Adrenal gland (tissue), 12 donors: Measurements from ENCODE around the gene XYLT1. TPM values are rescaled to one million over a fixed set of nuclear protein-coding genes. Genes with fewer than 3 reads are reported as not detected.

Experiments
- DNase-seq, 7 donors: peaks; one replicate each; pipeline ENCODE4 v3.0.0-alpha.2; 2019 to 2020
- H3K27ac ChIP-seq, 5 donors: fragments of 200-600 bp; sonication (generic) in 4 of 5; 1 replicate in 3 of 5; 2 replicates in 2 of 5; pipeline versions ENCODE4 v1.5.1 to v1.8.0; 2016 to 2020; ENCODE audit warnings: mild to moderate bottlenecking in 1 of 5
- H3K27me3 ChIP-seq: fragments of 200-600 bp; 2 replicates; pipeline ENCODE4 v1.8.0; 2021
- H3K36me3 ChIP-seq, 2 donors: fragments of 200-600 bp; replicated peaks in 1 of 2; 1 replicate in 1 of 2; 2 replicates in 1 of 2; pipeline versions ENCODE4 v1.5.1 to v1.8.0; 2018 to 2022
- H3K4me1 ChIP-seq, 2 donors: fragments of 200-600 bp; replicated peaks in 1 of 2; 1 replicate in 1 of 2; 2 replicates in 1 of 2; pipeline versions ENCODE4 v1.5.1 to v1.8.0; 2018 to 2021
- H3K4me3 ChIP-seq, 4 donors: fragments of 200-600 bp; sonication (generic) in 3 of 4; one replicate each; pipeline ENCODE4 v1.5.1; 2016 to 2018
- H3K9me3 ChIP-seq, 3 donors: fragments of 200-600 bp; sonication (generic) in 1 of 3; replicated peaks in 1 of 3; 1 replicate in 2 of 3; 2 replicates in 1 of 3; pipeline versions ENCODE4 v1.5.1 to v1.8.0; 2016 to 2021
- POLR2A ChIP-seq, 2 donors: fragments of 450-650 bp; IDR thresholded peaks; one replicate each; pipeline ENCODE4 v1.6.1; 2017; ENCODE audit warnings: antibody characterized with exemption in 2 of 2, mild to moderate bottlenecking in 2 of 2, moderate library complexity in 1 of 2
- WGBS, 4 donors: extraction: QIAGEN DNeasy Blood & Tissue Kit in 2 of 4; methylation state at CpG; one replicate each; pipeline versions ENCODE4 v1.1.5 to v1.1.7; 2013 to 2017; 5-methylcytosine and 5-hydroxymethylcytosine counted together
- intact Hi-C, 2 donors: fragments of 100-400 bp; cut with DNase I; formaldehyde crosslinking; loops; one replicate each; pipeline versions ENCODE4 v1.14.1 to v1.15.0; 2022 to 2023
- polyA plus RNA-seq, 3 donors: library from polyadenylated mRNA; stranded (reverse); fragments of 200-250 nt in 2 of 3; fragments of 350-450 nt in 1 of 3; fragmentation: Illumina TruSeq in 1 of 3; extraction: RNeasy Lipid Tissue Mini Kit (QIAGEN cat#74804) in 1 of 3; gene quantifications; one replicate each; pipeline ENCODE4 v1.2.3, GENCODE V29; 2013 to 2014
- total RNA-seq, 9 donors: library from RNA; depleted of rRNA in 4 of 9; stranded (reverse); fragments of >200 nt in 4 of 9; fragments of 120-200 nt in 1 of 9; fragmentation: NEBNext Ultra II Directional in 1 of 9; extraction: Animal tissue kit (Norgen Biotek cat#: 25700) in 1 of 9; gene quantifications; one replicate each; pipeline versions ENCODE4 v1.1.0 to v1.2.4, GENCODE V29; 2013 to 2023
- TF ChIP-seq, protein P1 (sequence below), 6 experiments: fragments of 450-650 bp in 4 of 6; fragments of 200-600 bp in 2 of 6; sonication (generic) in 1 of 6; IDR thresholded peaks; 1 replicate in 5 of 6; 2 replicates in 1 of 6; pipeline versions ENCODE4 v1.5.1 to v1.8.0; 2016 to 2021; ENCODE audit warnings: antibody characterized with exemption in 6 of 6, mild to moderate bottlenecking in 2 of 6, moderate library complexity in 1 of 6
- donor health status: healthy with polysubstance abuse.
- donor health status: Bipolar disorder and iron deficiency.
- donor health status: DM: yes; HTN: yes; CAD: no.
- donor health status: DM: no; HTN: no; CAD: no.
- donor health status: DM: no; HTN: no; CAD: no.
- donor health status: DM: yes; HTN: yes; CAD: no.

The XYLT1 gene
- total and polyA plus RNA-seq, 12 donors = 1.3 to 67.6 (median 16.8) TPM

DNA sequence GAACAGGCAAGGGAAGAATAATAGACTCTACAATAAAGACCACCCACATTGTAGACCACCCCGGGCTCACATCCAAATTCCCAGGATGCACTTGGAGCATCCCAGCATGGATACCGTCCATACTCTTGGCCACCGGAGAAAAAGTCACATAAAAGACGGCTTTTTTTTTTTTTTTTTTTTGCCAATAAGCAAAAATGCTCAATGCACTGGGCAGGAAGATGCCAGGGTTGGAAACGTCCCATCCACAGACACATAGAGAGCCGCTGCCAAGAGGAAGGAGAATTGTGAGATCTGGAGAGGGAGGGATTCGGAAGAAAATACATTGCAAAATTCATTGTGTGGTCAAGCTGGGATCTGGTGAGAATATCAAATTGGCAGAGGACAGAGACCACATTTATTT lies 286.7 kb downstream of the XYLT1 start:
- no peaks in the 10 kb centered on the region for H3K9me3 ChIP-seq
- no peak for TF ChIP-seq POLR2A (IDR thresholded peaks at IDR 0.05)
- TF ChIP-seq, protein P1, sequence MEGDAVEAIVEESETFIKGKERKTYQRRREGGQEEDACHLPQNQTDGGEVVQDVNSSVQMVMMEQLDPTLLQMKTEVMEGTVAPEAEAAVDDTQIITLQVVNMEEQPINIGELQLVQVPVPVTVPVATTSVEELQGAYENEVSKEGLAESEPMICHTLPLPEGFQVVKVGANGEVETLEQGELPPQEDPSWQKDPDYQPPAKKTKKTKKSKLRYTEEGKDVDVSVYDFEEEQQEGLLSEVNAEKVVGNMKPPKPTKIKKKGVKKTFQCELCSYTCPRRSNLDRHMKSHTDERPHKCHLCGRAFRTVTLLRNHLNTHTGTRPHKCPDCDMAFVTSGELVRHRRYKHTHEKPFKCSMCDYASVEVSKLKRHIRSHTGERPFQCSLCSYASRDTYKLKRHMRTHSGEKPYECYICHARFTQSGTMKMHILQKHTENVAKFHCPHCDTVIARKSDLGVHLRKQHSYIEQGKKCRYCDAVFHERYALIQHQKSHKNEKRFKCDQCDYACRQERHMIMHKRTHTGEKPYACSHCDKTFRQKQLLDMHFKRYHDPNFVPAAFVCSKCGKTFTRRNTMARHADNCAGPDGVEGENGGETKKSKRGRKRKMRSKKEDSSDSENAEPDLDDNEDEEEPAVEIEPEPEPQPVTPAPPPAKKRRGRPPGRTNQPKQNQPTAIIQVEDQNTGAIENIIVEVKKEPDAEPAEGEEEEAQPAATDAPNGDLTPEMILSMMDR (IDR thresholded peaks at IDR 0.05) = no peak
- no peaks in the 10 kb centered on the region for H3K36me3 ChIP-seq
- intact Hi-C loops = no loop called here
- H3K4me3 ChIP-seq = no peak overlapping the region
- H3K4me1 ChIP-seq = no peaks in the 10 kb centered on the region
- no peak for DNase-seq
- WGBS, 4 donors = 80 to 89% (median 86%) methylated on average over 7 of the region's 7 CpGs
- H3K27ac ChIP-seq = no peak overlapping the region
- H3K27me3 ChIP-seq = no peaks in the 10 kb centered on the region

DNA sequence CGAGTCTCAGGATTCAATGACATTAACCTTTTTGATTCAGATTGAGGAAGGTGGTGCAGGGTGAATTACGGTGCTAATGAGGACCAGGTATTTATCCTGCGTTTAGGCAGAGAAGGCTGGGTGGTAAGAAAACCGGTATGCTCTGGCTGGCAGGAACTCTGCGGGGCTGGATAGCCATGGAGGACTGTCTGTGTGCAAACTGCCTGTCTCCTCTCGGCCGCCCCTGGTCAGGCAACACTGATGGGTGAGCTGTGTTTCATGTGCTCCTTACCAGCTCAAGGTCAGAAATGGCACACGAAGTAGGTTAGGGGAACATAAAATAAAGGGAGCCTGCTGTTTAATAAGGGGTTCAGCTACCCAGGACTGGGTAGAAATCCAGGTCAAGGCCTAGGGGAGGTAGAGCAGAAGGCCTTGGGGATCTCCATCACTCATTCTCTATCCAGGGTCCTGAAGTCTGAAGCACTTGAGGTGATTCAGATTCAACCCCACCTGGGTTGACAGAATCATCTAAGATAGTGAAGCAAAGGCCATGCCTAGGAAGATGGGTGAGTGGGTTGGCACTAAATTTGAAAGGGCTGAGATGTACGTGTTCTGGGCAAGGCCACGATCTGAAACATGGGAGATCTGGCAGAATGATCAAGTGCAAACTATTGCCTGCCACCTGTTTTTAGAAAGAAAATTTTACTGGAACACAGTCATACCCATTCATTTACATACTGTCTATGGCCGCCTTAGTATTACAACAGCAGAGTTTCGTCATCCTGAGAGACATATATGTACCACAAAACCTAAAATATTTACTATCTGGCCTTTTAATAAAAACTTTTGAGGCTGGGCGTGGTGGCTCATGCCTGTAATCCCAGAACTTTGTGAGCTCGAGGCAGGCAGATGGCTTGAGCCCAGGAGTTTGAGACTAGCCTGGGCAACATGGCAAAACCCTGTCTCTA lies 292.5 kb downstream of the XYLT1 start:
- intact Hi-C loops = no loop called here
- 74 to 83% (median 78%) methylated on average over 14 of the region's 14 CpGs for WGBS, 4 donors

GRCh38 chr16:17177242-17177958 lies 293.4 kb downstream of the XYLT1 start:
- intact Hi-C loops = no loop called here
- Histone ChIP-seq H3K27ac (no peak overlapping the region), H3K36me3 (no peaks in the 10 kb centered on the region), H3K27me3 (no peaks in the 10 kb centered on the region), H3K4me3 (no peak overlapping the region), H3K4me1 (no peaks in the 10 kb centered on the region), H3K9me3 (no peaks in the 10 kb centered on the region)
- TF ChIP-seq, protein P1 (IDR thresholded peaks at IDR 0.05) = no peak
- TF ChIP-seq POLR2A (IDR thresholded peaks at IDR 0.05) = no peak
- 63 to 81% (median 75%) methylated on average over 6 of the region's 6 CpGs for WGBS, 4 donors
- DNase-seq = no peak

More for the DNA sequence above, 292.5 kb downstream of the XYLT1 start:
- Histone ChIP-seq H3K36me3 (no peaks in the 10 kb centered on the region), H3K9me3 (no peaks in the 10 kb centered on the region), H3K27me3 (no peaks in the 10 kb centered on the region), H3K4me1 (no peaks in the 10 kb centered on the region), H3K4me3 (no peak overlapping the region), H3K27ac (no peak overlapping the region)
- TF ChIP-seq POLR2A (IDR thresholded peaks at IDR 0.05) = no peak
- TF ChIP-seq, protein P1 (IDR thresholded peaks at IDR 0.05) = no peak
- DNase-seq = no peak

DNA sequence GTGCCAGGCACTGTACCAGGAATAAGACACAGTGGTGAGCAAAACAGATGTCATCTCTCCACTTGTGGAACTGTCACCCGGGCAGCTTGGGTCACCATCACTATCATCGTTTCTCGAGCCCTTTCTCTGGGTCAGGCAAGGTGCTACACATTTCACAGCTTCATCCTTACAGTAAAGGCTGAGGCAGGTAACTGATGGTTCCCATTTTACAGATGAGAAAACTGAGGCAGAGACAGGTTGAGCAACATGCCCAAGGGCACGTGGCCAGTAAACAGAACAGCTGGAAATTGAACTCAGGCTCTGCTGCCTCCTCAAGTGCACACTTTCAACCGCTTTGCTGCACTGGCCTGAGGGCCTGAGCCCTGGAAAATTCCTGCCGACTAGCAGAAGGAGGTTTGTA lies 294.6 kb downstream of the XYLT1 start:
- Histone ChIP-seq H3K27me3 (no peaks in the 10 kb centered on the region), H3K4me3 (no peak overlapping the region), H3K9me3 (no peaks in the 10 kb centered on the region), H3K4me1 (peaks cover 6% of the 10 kb centered on the region in 2 donors), H3K36me3 (no peaks in the 10 kb centered on the region), H3K27ac (no peak overlapping the region)
- DNase-seq = no peak
- TF ChIP-seq, protein P1 (IDR thresholded peaks at IDR 0.05) = no peak
- TF ChIP-seq POLR2A (IDR thresholded peaks at IDR 0.05) = no peak
- intact Hi-C loops = no loop called here
- WGBS, 4 donors = 79 to 99% (median 94%) methylated on average over 4 to 6 of the region's 6 CpGs
